HG03045 (cell line): ENCODE data around the gene GIT1.
A peak's percentile ranks its signal among the peaks of the same experiment; 100 is the strongest.

Experiments used
- ATAC-seq: cut with Tn5 transposase; IDR thresholded peaks from one replicate; pipeline ENCODE4 v1.9.1; 2021; ENCODE audit warnings: mild to moderate bottlenecking, moderate library complexity; ENCODE audit not compliant: unreplicated experiment

Gene GIT1

GRCh38 chr17:29589524-29590410 is at the start of gene GIT1:
TSS of gene GIT1 (minus strand) at chr17:29589648. CDS start at chr17:29589378, 270 bp downstream.
- peak; percentile 65 for ATAC-seq

GRCh38 chr17:29633886-29634285 is 44.4 kb upstream of the GIT1 start:
- ATAC-seq = no peak

GRCh38 chr17:29630630-29631193 is 41.3 kb upstream of the GIT1 start:
- no peak for ATAC-seq

GRCh38 chr17:29629839-29630238 is 40.4 kb upstream of the GIT1 start:
- no peak for ATAC-seq

- no peak for ATAC-seq
Measured at GRCh38 chr17:29628644-29629043, 39.2 kb upstream of the GIT1 start.

GRCh38 chr17:29627951-29628350 is 38.5 kb upstream of the GIT1 start:
- ATAC-seq = no peak

- ATAC-seq = no peak
Measured at GRCh38 chr17:29625037-29625750, 35.7 kb upstream of the GIT1 start.

- no peak for ATAC-seq
Measured at GRCh38 chr17:29624586-29624985, 35.1 kb upstream of the GIT1 start.

GRCh38 chr17:29623283-29623647 is 33.8 kb upstream of the GIT1 start:
- no peak for ATAC-seq

- peak; percentile 51 for ATAC-seq
Measured at GRCh38 chr17:29622337-29623282, 33.2 kb upstream of the GIT1 start, which contains the start of gene CORO6. TSS of gene CORO6 (minus strand) at chr17:29622912. CDS start at chr17:29621421, 1,491 bp downstream.

- ATAC-seq = no peak
Measured at GRCh38 chr17:29621751-29622194, 32.3 kb upstream of the GIT1 start.

- ATAC-seq = no peak
Measured at GRCh38 chr17:29620779-29621500, 31.5 kb upstream of the GIT1 start.

GRCh38 chr17:29620271-29620670 is 30.8 kb upstream of the GIT1 start:
- ATAC-seq = no peak

GRCh38 chr17:29619251-29619650 is 29.8 kb upstream of the GIT1 start:
- no peak for ATAC-seq

- no peak for ATAC-seq
Measured at GRCh38 chr17:29618272-29619065, 29.0 kb upstream of the GIT1 start.

- ATAC-seq = no peak
Measured at GRCh38 chr17:29617481-29618271, 28.2 kb upstream of the GIT1 start.

- no peak for ATAC-seq
Measured at GRCh38 chr17:29617125-29617480, 27.7 kb upstream of the GIT1 start.

GRCh38 chr17:29616300-29617048 is 27.0 kb upstream of the GIT1 start:
- no peak for ATAC-seq
